Measurements from ENCODE around the gene WIPF2. TPM values are rescaled to one million over a fixed set of nuclear protein-coding genes. Genes with fewer than 3 reads are reported as not detected.
A peak's percentile ranks its signal among the peaks of the same experiment; 100 is the strongest.

Gene WIPF2
- total and polyA plus RNA-seq, 2 experiments from 2014 or later, result 10.3 to 23.8 TPM

DNA sequence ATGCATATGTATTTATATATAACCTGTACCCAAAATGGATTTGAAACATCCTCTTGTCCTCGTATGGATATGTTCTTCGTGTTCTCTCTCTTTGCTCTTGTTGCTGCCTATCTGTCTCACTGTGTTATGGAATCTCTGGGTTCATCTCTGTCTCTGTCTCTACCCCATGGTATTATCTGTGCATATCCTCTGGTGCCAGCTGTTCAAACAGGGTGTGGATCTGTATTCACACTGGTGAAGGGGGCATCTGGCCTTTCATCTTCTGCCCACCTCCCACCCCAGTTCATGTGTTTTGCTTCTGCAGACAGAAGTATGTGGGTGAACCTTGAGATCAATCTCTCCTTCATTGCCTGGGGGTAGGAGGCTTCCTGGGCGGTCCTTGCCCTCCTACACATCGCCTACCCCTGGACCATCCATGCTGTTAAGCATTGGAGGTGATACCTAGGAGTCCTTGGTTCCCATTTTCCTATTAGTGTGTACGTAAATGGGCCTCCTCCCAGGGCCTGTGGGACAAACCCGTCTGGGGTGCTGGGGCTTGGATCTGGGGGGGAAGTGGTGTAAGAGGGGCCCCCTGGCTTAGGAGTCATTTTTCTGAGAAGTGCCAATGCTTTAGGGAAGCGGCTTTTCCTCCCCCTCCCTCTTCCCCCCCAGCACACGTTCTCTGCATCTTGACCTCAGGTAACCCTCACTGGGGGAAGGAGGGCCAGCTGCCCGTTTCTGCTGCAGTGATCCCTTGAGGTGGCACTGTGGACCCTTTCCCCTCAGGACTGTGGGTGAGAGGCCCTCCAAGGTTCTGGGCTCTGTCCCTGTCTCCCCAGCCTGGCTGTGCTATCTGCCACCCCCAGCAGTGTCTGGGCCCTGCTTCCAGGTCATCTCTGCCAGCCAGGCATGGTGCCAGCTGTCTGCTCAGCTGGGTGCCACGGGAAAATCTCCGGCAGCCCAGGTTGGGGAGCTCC lies 111.0 kb downstream of the WIPF2 start:
- no peak overlapping the region for H3K27ac ChIP-seq
- H3K9me2 ChIP-seq (replicated peaks; ENCODE audit: insufficient read depth), result no peaks in the 10 kb centered on the region
- H2AFZ ChIP-seq, result no peak overlapping the region
- H3K4me3 ChIP-seq, result no peak overlapping the region
- H3K36me3 ChIP-seq (replicated peaks; ENCODE audit: insufficient read depth, low read depth), result no peaks in the 10 kb centered on the region
- peaks cover 74% of the 10 kb centered on the region for H3K4me1 ChIP-seq (ENCODE audit: insufficient read depth)
- 73% methylated on average over 10 of the region's 11 CpGs for WGBS (ENCODE audit: low lambda C conversion rate, missing lambda C conversion rate)
- peaks cover 30% of the 10 kb centered on the region for H4K20me1 ChIP-seq (ENCODE audit: insufficient read depth, poor library complexity, severe bottlenecking)
- TF ChIP-seq EZH2phosphoT487 (IDR thresholded peaks at IDR 0.05; ENCODE audit: low read depth, severe bottlenecking, unreplicated experiment), result no peak
- TF ChIP-seq CTCF (IDR thresholded peaks at IDR 0.05; ENCODE audit: poor library complexity), result no peak
- no peak for TF ChIP-seq EZH2 (IDR thresholded peaks at IDR 0.05; ENCODE audit: borderline replicate concordance)
- H3K79me2 ChIP-seq, result peaks cover 97% of the 10 kb centered on the region
- no peak for DNase-seq (ENCODE audit: low spot score)
- no peaks in the 10 kb centered on the region for H3K27me3 ChIP-seq
- no peak overlapping the region for H3K4me2 ChIP-seq
- H3K9me3 ChIP-seq (ENCODE audit: low read depth), result no peaks in the 10 kb centered on the region

- Histone ChIP-seq H3K4me2 (peak overlapping the region; percentile 48), H4K20me1 (ENCODE audit: insufficient read depth, poor library complexity, severe bottlenecking) (peaks cover 27% of the 10 kb centered on the region), H3K4me3 (no peak overlapping the region), H3K9me2 (replicated peaks; ENCODE audit: insufficient read depth) (no peaks in the 10 kb centered on the region), H2AFZ (no peak overlapping the region), H3K27ac (peak overlapping the region; percentile 71), H3K27me3 (no peaks in the 10 kb centered on the region), H3K4me1 (ENCODE audit: insufficient read depth) (peaks cover 78% of the 10 kb centered on the region), H3K9me3 (ENCODE audit: low read depth) (no peaks in the 10 kb centered on the region), H3K79me2 (peaks cover 97% of the 10 kb centered on the region), H3K36me3 (replicated peaks; ENCODE audit: insufficient read depth, low read depth) (no peaks in the 10 kb centered on the region)
- 98% methylated on average over 8 of the region's 10 CpGs for WGBS (ENCODE audit: low lambda C conversion rate, missing lambda C conversion rate)
- DNase-seq (ENCODE audit: low spot score), result no peak
- TF ChIP-seq CTCF (IDR thresholded peaks at IDR 0.05; ENCODE audit: poor library complexity) (no peak), EZH2 (IDR thresholded peaks at IDR 0.05; ENCODE audit: borderline replicate concordance) (no peak), EZH2phosphoT487 (IDR thresholded peaks at IDR 0.05; ENCODE audit: low read depth, severe bottlenecking, unreplicated experiment) (no peak)
Observed at GRCh38 chr17:40330850-40331470, 111.9 kb downstream of the WIPF2 start.

DNA sequence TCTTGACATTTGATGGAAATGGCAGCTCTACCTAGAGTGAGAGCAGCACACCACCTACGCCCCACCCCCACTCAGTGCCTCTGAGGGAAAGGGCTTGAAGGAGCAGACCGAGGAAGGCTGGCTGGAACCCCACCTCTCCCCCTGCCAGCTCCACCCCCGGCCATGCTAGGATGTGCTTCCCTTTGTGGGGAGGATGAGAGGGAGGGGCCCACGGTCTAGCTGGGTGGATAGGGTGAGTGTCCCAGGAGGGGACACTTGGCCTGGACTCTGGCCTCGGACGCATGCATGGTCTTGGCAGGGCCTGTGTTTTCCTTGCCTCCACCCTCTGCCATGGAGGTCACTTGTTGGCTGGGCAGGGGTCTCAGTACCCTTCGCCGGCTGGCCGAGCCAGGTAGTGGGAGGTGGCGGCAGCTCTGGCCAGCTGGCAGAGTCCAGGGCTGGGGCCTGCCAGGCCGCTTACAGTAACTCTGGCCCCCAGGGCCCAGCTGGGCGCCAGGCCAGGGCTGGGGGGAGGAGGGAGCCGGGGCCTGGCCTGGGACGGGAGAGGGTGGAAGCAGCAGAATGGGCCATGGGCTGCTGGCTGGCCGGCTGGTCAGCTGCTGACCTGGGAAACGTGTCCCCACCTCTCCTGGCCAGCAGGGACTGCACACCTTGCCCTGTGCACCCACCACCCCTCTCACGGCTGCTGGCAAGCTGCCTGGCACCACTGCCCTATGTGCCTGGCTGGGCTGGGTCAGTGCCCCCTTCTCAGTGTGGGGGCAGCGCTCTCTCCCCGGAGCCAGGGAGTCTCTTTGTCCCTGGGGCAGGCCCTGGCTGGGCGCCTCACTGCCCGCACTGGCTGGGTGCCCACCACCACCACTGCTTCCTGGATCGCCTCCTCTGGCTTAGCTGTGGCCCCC lies 112.9 kb downstream of the WIPF2 start:
- TF ChIP-seq EZH2 (IDR thresholded peaks at IDR 0.05; ENCODE audit: borderline replicate concordance), result no peak
- no peak for TF ChIP-seq EZH2phosphoT487 (IDR thresholded peaks at IDR 0.05; ENCODE audit: low read depth, severe bottlenecking, unreplicated experiment)
- no peak for TF ChIP-seq CTCF (IDR thresholded peaks at IDR 0.05; ENCODE audit: poor library complexity)
- H3K4me2 ChIP-seq, result peak overlapping the region; percentile 48
- no peaks in the 10 kb centered on the region for H3K27me3 ChIP-seq
- no peaks in the 10 kb centered on the region for H3K9me3 ChIP-seq (ENCODE audit: low read depth)
- 64% methylated on average over 22 of the region's 22 CpGs for WGBS (ENCODE audit: low lambda C conversion rate, missing lambda C conversion rate)
- no peak overlapping the region for H3K4me3 ChIP-seq
- no peak overlapping the region for H2AFZ ChIP-seq
- peak overlapping the region; percentile 71 for H3K27ac ChIP-seq
- no peaks in the 10 kb centered on the region for H3K36me3 ChIP-seq (replicated peaks; ENCODE audit: insufficient read depth, low read depth)
- peak; percentile 63 for DNase-seq (ENCODE audit: low spot score)
- H3K4me1 ChIP-seq (ENCODE audit: insufficient read depth), result peaks cover 69% of the 10 kb centered on the region
- peaks cover 18% of the 10 kb centered on the region for H4K20me1 ChIP-seq (ENCODE audit: insufficient read depth, poor library complexity, severe bottlenecking)
- no peaks in the 10 kb centered on the region for H3K9me2 ChIP-seq (replicated peaks; ENCODE audit: insufficient read depth)
- H3K79me2 ChIP-seq, result peaks cover 97% of the 10 kb centered on the region

Small RNA genes within 50 kb of the gene (microRNA-seq; reads per million reads assigned to microRNA genes)
- gene MIR6867, result not detected

Small RNA genes within 50 kb of the gene (small RNA-seq; reads per million reads assigned to genes)
- not detected for gene MIR6867

Other genes starting within 250 kb of the WIPF2 start
- 71.9 and 92.1 TPM in 2 replicates for gene PSMD3, start 238.5 kb upstream of the WIPF2 start, total RNA-seq
- gene PSMD3, start 238.5 kb upstream of the WIPF2 start, polyA plus RNA-seq, result 114 and 124 TPM in 2 replicates
- 0.12 TPM in 1 of 2 replicates, not detected in the other for gene CSF3, start 203.9 kb upstream of the WIPF2 start, total RNA-seq
- 0.36 TPM in 1 of 2 replicates, not detected in the other for gene CSF3, start 203.9 kb upstream of the WIPF2 start, polyA plus RNA-seq
- 55.7 and 66.8 TPM in 2 replicates for gene MED24, start 164.9 kb upstream of the WIPF2 start, total RNA-seq
- gene MED24, start 164.9 kb upstream of the WIPF2 start, polyA plus RNA-seq, result 69.8 and 69.9 TPM in 2 replicates
- gene THRA, start 156.3 kb upstream of the WIPF2 start, total RNA-seq, result 35.3 and 40.2 TPM in 2 replicates
- 20.7 and 22.5 TPM in 2 replicates for gene THRA, start 156.3 kb upstream of the WIPF2 start, polyA plus RNA-seq
- 2.3 and 3.0 TPM in 2 replicates for gene NR1D1, start 118.7 kb upstream of the WIPF2 start, total RNA-seq
- gene NR1D1, start 118.7 kb upstream of the WIPF2 start, polyA plus RNA-seq, result 6.9 and 7.1 TPM in 2 replicates
- 71.9 and 81.6 TPM in 2 replicates for gene MSL1, start 97.3 kb upstream of the WIPF2 start, total RNA-seq
- gene MSL1, start 97.3 kb upstream of the WIPF2 start, polyA plus RNA-seq, result 26.7 and 31.4 TPM in 2 replicates
- gene CASC3, start 78.8 kb upstream of the WIPF2 start, total RNA-seq, result 26.7 and 30.2 TPM in 2 replicates
- gene CASC3, start 78.8 kb upstream of the WIPF2 start, polyA plus RNA-seq, result 33.0 and 37.5 TPM in 2 replicates
- gene RAPGEFL1, start 41.8 kb upstream of the WIPF2 start, total RNA-seq, result 4.0 and 4.9 TPM in 2 replicates
- 4.2 and 6.0 TPM in 2 replicates for gene RAPGEFL1, start 41.8 kb upstream of the WIPF2 start, polyA plus RNA-seq
- gene CDC6, start 68.6 kb downstream of the WIPF2 start, total RNA-seq, result 5.8 and 8.6 TPM in 2 replicates
- 5.1 and 7.5 TPM in 2 replicates for gene CDC6, start 68.6 kb downstream of the WIPF2 start, polyA plus RNA-seq
- 19.2 and 30.0 TPM in 2 replicates for gene RARA, start 89.9 kb downstream of the WIPF2 start, total RNA-seq
- 33.1 and 34.4 TPM in 2 replicates for gene RARA, start 89.9 kb downstream of the WIPF2 start, polyA plus RNA-seq
- 0.47 TPM in 1 of 2 replicates, not detected in the other for gene GJD3, start 145.4 kb downstream of the WIPF2 start, total RNA-seq
- gene GJD3, start 145.4 kb downstream of the WIPF2 start, polyA plus RNA-seq, result 3.3 and 3.8 TPM in 2 replicates
- gene TOP2A, start 198.6 kb downstream of the WIPF2 start, total RNA-seq, result 36.9 and 37.4 TPM in 2 replicates
- 19.3 and 21.3 TPM in 2 replicates for gene TOP2A, start 198.6 kb downstream of the WIPF2 start, polyA plus RNA-seq
- 44.9 and 48.2 TPM in 2 replicates for gene IGFBP4, start 224.1 kb downstream of the WIPF2 start, total RNA-seq
- gene IGFBP4, start 224.1 kb downstream of the WIPF2 start, polyA plus RNA-seq, result 149 and 183 TPM in 2 replicates

Data from hepatocyte (in vitro differentiated cells).